HEK293 (cell line): ENCODE measurements around the gene NLK.

Source experiments
- CTCF ChIA-PET: fragments of 350-600 bp; formaldehyde crosslinking; extraction: SDS; loops from one replicate; lab custom pipeline; 2021; ENCODE audit warnings: antibody characterized with exemption; lab: Yijun Ruan, JAX
- POLR2A ChIA-PET: fragments of 300-600 bp; formaldehyde crosslinking; extraction: SDS; loops from one replicate; lab custom pipeline; 2020; ENCODE audit warnings: antibody characterized with exemption, inconsistent platforms; lab: Yijun Ruan, JAX
- H3K27ac ChIP-seq: fragments of 200-500 bp; sonication (Bioruptor generic); 2 replicates; pipeline ENCODE4 v1.5.1; 2014; ENCODE audit warnings: low read depth, low read length, control low read depth, inconsistent platforms; ENCODE audit errors: extremely low read depth
- H3K36me3 ChIP-seq, 2 experiments: fragments of 200-500 bp in 1 of 2; sonication (Bioruptor generic) in 1 of 2; 1 replicate in 1 of 2; 2 replicates in 1 of 2; pipeline ENCODE4 v1.5.1; 2014 to 2017; ENCODE audit warnings: inconsistent platforms in 2 of 2, low read length in 2 of 2; ENCODE audit not compliant: control insufficient read depth in 2 of 2, insufficient read depth in 1 of 2
- H3K4me1 ChIP-seq: fragments of 200-500 bp; sonication (Bioruptor generic); 2 replicates; pipeline ENCODE4 v1.5.1; 2014; ENCODE audit warnings: mild to moderate bottlenecking, low read length, inconsistent platforms; ENCODE audit not compliant: control insufficient read depth, insufficient read depth
- H3K4me3 ChIP-seq: 2 replicates; pipeline ENCODE4 v1.5.1; 2011; ENCODE audit warnings: low read depth, mild to moderate bottlenecking, control low read depth, low read length, moderate library complexity
- H3K9me3 ChIP-seq: fragments of 200-500 bp; sonication (Bioruptor generic); 2 replicates; pipeline ENCODE4 v1.5.1; 2014; ENCODE audit warnings: low read depth, low read length, inconsistent platforms; ENCODE audit not compliant: control insufficient read depth, insufficient read depth
- GLI4 ChIP-seq: fragments of 450-650 bp; formaldehyde crosslinking; IDR thresholded peaks from 2 replicates; pipeline ENCODE4 v1.5.1; 2016; ENCODE audit warnings: missing biosample characterization, missing genetic modification characterization
- HOXC10 ChIP-seq: sonication (generic); formaldehyde crosslinking; IDR thresholded peaks from 2 replicates; pipeline ENCODE4 v1.8.1; 2023; ENCODE audit warnings: mild to moderate bottlenecking, missing genetic modification reagents
- OSR2 ChIP-seq: fragments of 450-650 bp; formaldehyde crosslinking; IDR thresholded peaks from 2 replicates; pipeline ENCODE4 v1.5.1; 2016; ENCODE audit warnings: missing biosample characterization, missing genetic modification characterization
- SETDB1 ChIP-seq: IDR thresholded peaks from one replicate; pipeline ENCODE4 v1.6.1; 2017; ENCODE audit warnings: mild to moderate bottlenecking, low read length, moderate library complexity, mixed read lengths; ENCODE audit not compliant: insufficient read length
- ZBTB20 ChIP-seq: fragments of 450-650 bp; formaldehyde crosslinking; IDR thresholded peaks from 2 replicates; pipeline ENCODE4 v1.5.1; 2016; ENCODE audit warnings: missing biosample characterization, missing genetic modification characterization
- ZIC2 ChIP-seq: fragments of 450-650 bp; formaldehyde crosslinking; IDR thresholded peaks from 2 replicates; pipeline ENCODE4 v1.5.1; 2016; ENCODE audit warnings: missing biosample characterization, missing genetic modification characterization
- ZNF112 ChIP-seq: fragments of 450-650 bp; formaldehyde crosslinking; IDR thresholded peaks from 2 replicates; pipeline ENCODE4 v1.5.0; 2017; ENCODE audit warnings: missing biosample characterization, missing genetic modification characterization
- ZNF138 ChIP-seq: fragments of 450-650 bp; formaldehyde crosslinking; IDR thresholded peaks from 2 replicates; pipeline ENCODE4 v1.5.1; 2016; ENCODE audit warnings: missing biosample characterization, missing genetic modification characterization, borderline replicate concordance
- ZNF140 ChIP-seq: fragments of 450-650 bp; formaldehyde crosslinking; IDR thresholded peaks from 2 replicates; pipeline ENCODE4 v1.5.1; 2016; ENCODE audit warnings: missing biosample characterization, missing genetic modification characterization
- ZNF175 ChIP-seq: fragments of 450-650 bp; formaldehyde crosslinking; IDR thresholded peaks from 2 replicates; pipeline ENCODE4 v1.5.1; 2016; ENCODE audit warnings: missing biosample characterization, missing genetic modification characterization
- ZNF248 ChIP-seq: fragments of 450-650 bp; formaldehyde crosslinking; IDR thresholded peaks from 2 replicates; pipeline ENCODE4 v1.5.1; 2017; ENCODE audit warnings: missing biosample characterization, missing genetic modification characterization
- ZNF341 ChIP-seq: fragments of 450-650 bp; formaldehyde crosslinking; IDR thresholded peaks from 2 replicates; pipeline ENCODE4; 2016; ENCODE audit warnings: low read depth, missing biosample characterization, missing genetic modification characterization
- ZNF391 ChIP-seq: fragments of 450-650 bp; formaldehyde crosslinking; IDR thresholded peaks from 2 replicates; pipeline ENCODE4 v1.5.1; 2016; ENCODE audit warnings: low read depth, missing biosample characterization, missing genetic modification characterization, borderline replicate concordance
- ZNF416 ChIP-seq: fragments of 450-650 bp; formaldehyde crosslinking; IDR thresholded peaks from 2 replicates; pipeline ENCODE4 v1.5.1; 2016; ENCODE audit warnings: missing biosample characterization, missing genetic modification characterization
- ZNF521 ChIP-seq: fragments of 450-650 bp; formaldehyde crosslinking; IDR thresholded peaks from 2 replicates; pipeline ENCODE4 v1.5.1; 2017; ENCODE audit warnings: missing biosample characterization, mild to moderate bottlenecking, missing genetic modification characterization
- ZNF548 ChIP-seq: fragments of 450-650 bp; formaldehyde crosslinking; IDR thresholded peaks from 2 replicates; pipeline ENCODE4 v1.5.1; 2016; ENCODE audit warnings: missing biosample characterization, missing genetic modification characterization
- ZNF600 ChIP-seq: fragments of 450-650 bp; formaldehyde crosslinking; IDR thresholded peaks from 2 replicates; pipeline ENCODE4 v1.5.1; 2016; ENCODE audit warnings: missing biosample characterization, missing genetic modification characterization
- ZNF830 ChIP-seq: fragments of 450-650 bp; IDR thresholded peaks from 2 replicates; pipeline ENCODE4 v1.5.0; 2018; ENCODE audit warnings: missing biosample characterization, missing genetic modification characterization, low read depth, mild to moderate bottlenecking, moderate library complexity

The NLK gene

GRCh38 chr17:28069061-28069460 lies 26.6 kb downstream of the NLK start (continued):
- TF ChIP-seq ZNF175 (tag by site-specific recombination): no peak
- TF ChIP-seq ZNF341 (tag by site-specific recombination): no peak
- TF ChIP-seq ZNF521 (tag by site-specific recombination): no peak
- no peak for TF ChIP-seq ZNF391 (tag by site-specific recombination)
- TF ChIP-seq HOXC10 (CRISPR knock-in tag): no peak
- no peak for TF ChIP-seq ZNF416 (tag by site-specific recombination)
- no peak for TF ChIP-seq ZBTB20 (tag by site-specific recombination)
- no peak for TF ChIP-seq GLI4
- TF ChIP-seq, all 188 proteins: peak for 0

DNA sequence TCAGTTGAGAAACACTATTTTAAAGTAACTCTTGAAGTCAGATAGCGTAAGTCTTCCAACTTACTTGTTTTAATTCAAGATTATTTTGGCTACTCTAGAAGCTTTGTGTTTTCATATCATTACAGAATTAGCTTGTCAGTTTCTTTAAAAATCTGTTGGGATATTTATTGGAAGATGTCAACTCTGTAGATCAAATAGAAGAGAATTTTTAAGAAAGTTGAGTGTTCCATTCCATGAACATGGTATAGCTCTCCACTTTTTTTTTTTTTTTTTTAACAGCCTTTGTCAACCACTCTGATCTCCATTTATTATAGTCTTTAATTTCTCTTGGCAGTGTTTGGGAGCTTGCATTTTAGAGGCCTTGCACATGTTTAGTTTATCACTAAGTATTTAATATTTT lies 28.7 kb downstream of the NLK start:
- H3K27ac ChIP-seq: no peak overlapping the region
- no peak overlapping the region for H3K4me3 ChIP-seq
- POLR2A ChIA-PET: no interaction called here
- TF ChIP-seq ZNF112 (tag by site-specific recombination) (no peak), SETDB1 (peak; percentile 73), ZNF248 (tag by site-specific recombination) (peak; percentile 88; the same call in 1 of the 2 replicates), ZNF830 (tag by site-specific recombination) (no peak), ZNF391 (tag by site-specific recombination) (no peak)
- no peaks in the 10 kb centered on the region for H3K36me3 ChIP-seq
- no peaks in the 10 kb centered on the region for H3K4me1 ChIP-seq
- CTCF ChIA-PET: interaction anchor here (0.6 to 0.9 kb wide), 2 partner anchors 120 to 311 kb away, joined by 3 read pairs; no protein-coding TSS in a partner anchor
- peaks cover 2% of the 10 kb centered on the region; the same call in 1 of the 2 replicates for H3K9me3 ChIP-seq

DNA sequence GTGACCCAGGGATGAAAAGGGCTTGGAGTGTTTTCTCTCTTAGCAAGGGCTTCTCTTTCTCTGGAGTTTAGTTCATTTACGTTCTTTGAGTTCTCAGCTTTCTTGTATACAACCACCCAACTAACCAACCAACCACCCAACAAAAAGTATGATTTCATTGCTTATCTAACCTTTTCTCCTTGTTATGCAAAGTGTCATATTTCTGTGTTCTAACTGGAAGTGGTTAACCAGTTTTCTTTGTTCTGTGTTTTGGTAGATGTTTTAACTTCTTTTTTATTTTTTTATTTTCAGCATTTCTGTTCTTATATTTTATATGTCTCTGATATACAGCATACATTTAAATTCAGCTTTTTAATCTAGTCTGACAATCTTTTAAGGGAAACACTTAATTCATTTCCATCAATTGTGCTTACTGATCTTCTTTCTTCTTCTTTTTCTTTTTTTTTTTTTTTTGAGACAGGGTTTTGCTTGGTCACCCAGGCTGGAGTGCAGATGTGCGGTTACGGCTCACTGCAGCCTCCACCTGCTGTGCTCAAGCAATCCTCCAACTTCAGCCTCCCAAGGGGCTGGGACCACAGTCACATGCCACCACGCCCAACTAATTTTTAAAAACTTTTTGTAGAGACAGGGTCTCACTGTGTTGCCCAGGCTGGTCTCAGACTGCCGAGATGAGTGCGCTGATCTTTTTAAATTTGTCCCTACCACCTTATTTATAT lies 29.6 kb downstream of the NLK start:
- CTCF ChIA-PET: interaction anchor here (0.6 kb wide), 1 partner anchor 66 kb away, joined by 3 read pairs; no protein-coding TSS in a partner anchor
- 0 out of 2 replicates have a peak, but pooled peaks have one; percentile 41 for TF ChIP-seq ZNF548 (tag by site-specific recombination)
- peak; percentile 52; the same call in 1 of the 2 replicates for TF ChIP-seq ZNF600
- no peak for TF ChIP-seq ZNF138 (tag by site-specific recombination)
- peak; percentile 17; the same call in 1 of the 2 replicates for TF ChIP-seq ZNF140 (tag by site-specific recombination)
- TF ChIP-seq ZNF175 (tag by site-specific recombination): no peak
- Histone ChIP-seq H3K9me3 (peaks cover 2% of the 10 kb centered on the region; the same call in 1 of the 2 replicates), H3K4me1 (no peaks in the 10 kb centered on the region), H3K36me3 (no peaks in the 10 kb centered on the region), H3K4me3 (no peak overlapping the region), H3K27ac (no peak overlapping the region)
- POLR2A ChIA-PET: interaction anchor here (0.7 kb wide), 1 partner anchor 23 kb away, joined by 3 read pairs; no protein-coding TSS in a partner anchor

GRCh38 chr17:28072936-28073533 lies 30.6 kb downstream of the NLK start:
- H3K9me3 ChIP-seq: peaks cover 2% of the 10 kb centered on the region; the same call in 1 of the 2 replicates
- H3K27ac ChIP-seq: no peak overlapping the region
- ChIA-PET POLR2A (no interaction called here), CTCF (interaction anchor here (1.0 to 1.4 kb wide), 2 partner anchors 14 to 40 kb away, joined by 3 to 4 read pairs; no protein-coding TSS in a partner anchor)
- H3K36me3 ChIP-seq: no peaks in the 10 kb centered on the region
- no peaks in the 10 kb centered on the region for H3K4me1 ChIP-seq
- TF ChIP-seq OSR2 (tag by site-specific recombination) (no peak), ZIC2 (0 out of 2 replicates have a peak, but pooled peaks have one; percentile 21)
- no peak overlapping the region for H3K4me3 ChIP-seq
